ENCODE data around the gene LSM7.

- no peak for TF ChIP-seq L3MBTL2 (conservative IDR thresholded peaks at IDR 0.05)
- TF ChIP-seq BHLHE40 (IDR thresholded peaks at IDR 0.05; ENCODE audit: borderline replicate concordance): no peak
- no peak for TF ChIP-seq ELF4 (IDR thresholded peaks at IDR 0.05)
- no peak for TF ChIP-seq PKNOX1 (IDR thresholded peaks at IDR 0.05)
- TF ChIP-seq NFRKB (IDR thresholded peaks at IDR 0.05): no peak
- no peak for TF ChIP-seq FOXK2 (IDR thresholded peaks at IDR 0.05)
- no peak for TF ChIP-seq FOXA1 (IDR thresholded peaks at IDR 0.05)
- no peak for TF ChIP-seq LEF1 (IDR thresholded peaks at IDR 0.05; ENCODE audit: borderline replicate concordance)
- no peak for TF ChIP-seq FOXM1 (IDR thresholded peaks at IDR 0.05; ENCODE audit: borderline replicate concordance)
- TF ChIP-seq ZNF384 (IDR thresholded peaks at IDR 0.05): no peak
- no peak for TF ChIP-seq SP1 (IDR thresholded peaks at IDR 0.05)
Measured at GRCh38 chr19:2329149-2329478, 728 bp upstream of the LSM7 start.

Data from HEK293T (cell line).